Neutrophil (primary cell): ENCODE data around the gene RECQL.

ENCODE experiments used
- H3K27ac ChIP-seq: fragments of 200-600 bp; sonication (generic); 2 replicates; pipeline ENCODE4 v1.5.1; 2016; ENCODE audit warnings: mild to moderate bottlenecking, moderate library complexity
- H3K27me3 ChIP-seq: fragments of 200-600 bp; sonication (generic); 2 replicates; pipeline ENCODE4 v1.6.0; 2016; ENCODE audit warnings: mild to moderate bottlenecking
- H3K36me3 ChIP-seq: fragments of 200-600 bp; sonication (generic); 2 replicates; pipeline ENCODE4 v1.5.1; 2017
- H3K4me1 ChIP-seq, 2 experiments: fragments of 200-600 bp in 1 of 2; sonication (generic) in 1 of 2; 1 replicate in 1 of 2; 2 replicates in 1 of 2; pipeline versions ENCODE4 v1.5.1 to v1.6.1; 2013 to 2016; ENCODE audit warnings: low read depth in 1 of 2, low read length in 1 of 2, mild to moderate bottlenecking in 1 of 2, moderate library complexity in 1 of 2; ENCODE audit not compliant: control insufficient read depth in 1 of 2, insufficient read depth in 1 of 2
- H3K4me3 ChIP-seq, 2 experiments: fragments of 200-600 bp in 1 of 2; sonication (generic) in 1 of 2; 1 replicate in 1 of 2; 2 replicates in 1 of 2; pipeline ENCODE4 v1.5.1; 2013 to 2016; ENCODE audit warnings: low read depth in 1 of 2, low read length in 1 of 2, mild to moderate bottlenecking in 1 of 2, moderate library complexity in 1 of 2
- H3K9me3 ChIP-seq: fragments of 200-600 bp; sonication (generic); 2 replicates; pipeline ENCODE4 v1.5.1; 2016
- TF ChIP-seq, protein P1 (sequence below): fragments of 200-600 bp; sonication (generic); IDR thresholded peaks from 2 replicates; pipeline ENCODE4 v1.5.1; 2016; ENCODE audit warnings: antibody characterized with exemption

RECQL gene

DNA sequence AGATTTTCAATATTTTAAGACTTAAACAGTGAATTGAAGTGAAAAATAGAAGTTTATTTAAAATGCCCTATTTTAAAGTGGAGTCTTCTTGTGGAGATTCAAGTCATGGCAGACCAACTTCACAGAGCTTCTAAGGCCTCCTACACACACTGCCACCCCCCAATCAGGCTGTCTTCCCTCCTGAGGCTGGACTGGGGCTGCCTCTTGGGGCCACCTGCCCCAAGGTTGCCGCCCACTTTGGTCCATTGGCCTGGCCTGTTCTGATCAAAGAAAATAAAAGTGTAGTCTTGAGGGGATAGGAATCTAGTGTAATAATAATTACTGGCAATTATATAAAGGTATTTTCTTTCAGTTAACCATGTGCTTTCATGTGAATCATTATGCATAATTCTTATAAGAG, 1.4 kb upstream of the RECQL start:
- Histone ChIP-seq H3K27ac (no peak overlapping the region), H3K4me1 (peaks cover 22 to 23% of the 10 kb centered on the region in 2 experiments)

GRCh38 chr12:21502164-21502496, 695 bp upstream of the RECQL start:
- Histone ChIP-seq H3K36me3 (peaks cover 13% of the 10 kb centered on the region), H3K9me3 (no peaks in the 10 kb centered on the region), H3K4me3 (peak overlapping the region; percentile 73 to 87), H3K4me1 (peaks cover 22 to 23% of the 10 kb centered on the region in 2 experiments), H3K27me3 (no peaks in the 10 kb centered on the region), H3K27ac (peak overlapping the region; percentile 87)
- TF ChIP-seq, protein P1, sequence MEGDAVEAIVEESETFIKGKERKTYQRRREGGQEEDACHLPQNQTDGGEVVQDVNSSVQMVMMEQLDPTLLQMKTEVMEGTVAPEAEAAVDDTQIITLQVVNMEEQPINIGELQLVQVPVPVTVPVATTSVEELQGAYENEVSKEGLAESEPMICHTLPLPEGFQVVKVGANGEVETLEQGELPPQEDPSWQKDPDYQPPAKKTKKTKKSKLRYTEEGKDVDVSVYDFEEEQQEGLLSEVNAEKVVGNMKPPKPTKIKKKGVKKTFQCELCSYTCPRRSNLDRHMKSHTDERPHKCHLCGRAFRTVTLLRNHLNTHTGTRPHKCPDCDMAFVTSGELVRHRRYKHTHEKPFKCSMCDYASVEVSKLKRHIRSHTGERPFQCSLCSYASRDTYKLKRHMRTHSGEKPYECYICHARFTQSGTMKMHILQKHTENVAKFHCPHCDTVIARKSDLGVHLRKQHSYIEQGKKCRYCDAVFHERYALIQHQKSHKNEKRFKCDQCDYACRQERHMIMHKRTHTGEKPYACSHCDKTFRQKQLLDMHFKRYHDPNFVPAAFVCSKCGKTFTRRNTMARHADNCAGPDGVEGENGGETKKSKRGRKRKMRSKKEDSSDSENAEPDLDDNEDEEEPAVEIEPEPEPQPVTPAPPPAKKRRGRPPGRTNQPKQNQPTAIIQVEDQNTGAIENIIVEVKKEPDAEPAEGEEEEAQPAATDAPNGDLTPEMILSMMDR, result no peak

More for the DNA sequence above, 1.4 kb upstream of the RECQL start:
- Histone ChIP-seq H3K36me3 (peaks cover 9% of the 10 kb centered on the region), H3K4me3 (no peak overlapping the region), H3K9me3 (no peaks in the 10 kb centered on the region), H3K27me3 (no peaks in the 10 kb centered on the region)
- TF ChIP-seq, protein P1, result no peak

- Histone ChIP-seq H3K27ac (peak overlapping the region; percentile 87), H3K4me1 (peaks cover 22 to 23% of the 10 kb centered on the region in 2 experiments), H3K36me3 (peaks cover 26% of the 10 kb centered on the region), H3K27me3 (no peaks in the 10 kb centered on the region), H3K4me3 (peak overlapping the region; percentile 73 to 87), H3K9me3 (no peaks in the 10 kb centered on the region)
- TF ChIP-seq, protein P1, result no peak
Measured at GRCh38 chr12:21500786-21501257, 613 bp downstream of the RECQL start.

DNA sequence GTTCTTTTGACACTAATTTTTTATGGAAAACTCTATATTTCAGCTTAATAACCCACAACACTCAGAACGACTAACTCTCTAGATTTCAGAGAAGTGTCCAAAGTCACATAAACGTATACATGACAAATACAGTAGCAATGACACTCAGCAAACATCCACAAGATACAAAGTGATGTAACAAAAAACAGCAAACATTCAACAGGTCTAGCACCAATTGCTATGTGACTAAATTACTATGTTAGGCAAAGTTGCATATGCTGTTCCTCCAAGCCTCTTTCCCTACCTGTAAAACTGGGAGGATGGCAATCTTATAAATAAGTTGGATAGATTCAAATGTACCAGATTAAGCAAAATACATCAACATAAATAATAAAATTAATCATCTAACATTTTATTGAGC, 1.7 kb downstream of the RECQL start:
- Histone ChIP-seq H3K27ac (no peak overlapping the region), H3K4me1 (peaks cover 22 to 23% of the 10 kb centered on the region in 2 experiments), H3K9me3 (no peaks in the 10 kb centered on the region), H3K4me3 (no peak overlapping the region), H3K27me3 (no peaks in the 10 kb centered on the region), H3K36me3 (peaks cover 37% of the 10 kb centered on the region)
- TF ChIP-seq, protein P1, result no peak

DNA sequence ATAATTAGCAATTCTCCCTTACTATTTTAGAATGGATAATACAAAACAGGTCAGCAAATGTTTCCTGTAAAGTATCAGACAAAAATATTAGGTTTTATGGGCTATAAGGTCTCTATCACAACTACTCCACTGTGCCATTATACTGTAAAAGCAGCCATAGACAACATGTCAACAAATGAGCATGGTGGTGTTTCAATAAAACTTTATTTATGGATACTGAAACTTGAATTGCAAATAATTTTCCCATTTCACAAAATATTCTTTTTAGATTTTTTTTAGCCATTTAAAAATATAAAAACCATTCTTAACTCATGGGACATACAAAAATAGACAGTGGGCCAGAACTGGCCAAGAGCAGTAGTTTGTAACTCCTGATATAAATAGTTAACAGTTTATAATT, 15.4 kb downstream of the RECQL start:
- no peaks in the 10 kb centered on the region for H3K27me3 ChIP-seq
- H3K36me3 ChIP-seq, result peaks cover 63% of the 10 kb centered on the region
- no peaks in the 10 kb centered on the region for H3K9me3 ChIP-seq
- no peak overlapping the region for H3K27ac ChIP-seq
- TF ChIP-seq, protein P1, result no peak
- no peak overlapping the region for H3K4me3 ChIP-seq
- H3K4me1 ChIP-seq, result no peaks in the 10 kb centered on the region

GRCh38 chr12:21483531-21483930, 17.9 kb downstream of the RECQL start:
- Histone ChIP-seq H3K27ac (no peak overlapping the region), H3K27me3 (no peaks in the 10 kb centered on the region), H3K4me3 (no peak overlapping the region), H3K4me1 (no peaks in the 10 kb centered on the region), H3K36me3 (peaks cover 58% of the 10 kb centered on the region), H3K9me3 (no peaks in the 10 kb centered on the region)
- TF ChIP-seq, protein P1, result no peak
